Measurements from ENCODE around the gene CDT1.

The CDT1 gene

DNA sequence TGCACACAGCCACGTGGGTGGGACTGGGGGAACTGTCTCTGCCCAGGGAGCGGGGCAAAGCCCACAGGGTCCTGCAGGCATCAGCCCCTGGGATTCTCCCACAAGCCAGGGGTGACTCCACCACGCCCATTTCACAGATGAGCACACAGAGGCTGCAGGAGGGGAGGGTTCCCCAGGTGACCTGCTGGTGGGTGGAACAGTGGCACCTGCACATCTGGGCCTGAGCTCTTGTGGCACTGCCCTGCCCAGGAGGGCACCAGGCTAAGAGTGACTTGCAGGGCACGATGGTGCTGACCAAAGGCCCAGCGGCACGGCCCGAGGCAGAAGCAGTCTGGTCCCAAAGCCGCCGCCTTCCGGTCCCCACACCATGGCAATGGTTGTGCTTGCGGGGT lies 42.5 kb upstream of the CDT1 start:
- H3K27ac ChIP-seq (ENCODE audit: low read depth, low read length): no peak overlapping the region
- no peak overlapping the region for H2AFZ ChIP-seq (ENCODE audit: low read depth, low read length, severe bottlenecking)
- H3K9me2 ChIP-seq (replicated peaks; ENCODE audit: insufficient read depth, low read length): no peaks in the 10 kb centered on the region
- H3K9me3 ChIP-seq (ENCODE audit: insufficient read depth, low read length): no peaks in the 10 kb centered on the region
- H4K20me1 ChIP-seq (ENCODE audit: low read depth, low read length): no peaks in the 10 kb centered on the region
- H3K79me2 ChIP-seq (ENCODE audit: insufficient read depth, low read length): no peaks in the 10 kb centered on the region
- H3K9ac ChIP-seq (ENCODE audit: low read length): no peak overlapping the region
- no peaks in the 10 kb centered on the region for H3F3A ChIP-seq (ENCODE audit: insufficient read depth)
- no peak overlapping the region for H3K4me2 ChIP-seq (ENCODE audit: low read depth, low read length, poor library complexity, severe bottlenecking)
- no peaks in the 10 kb centered on the region for H3K27me3 ChIP-seq (ENCODE audit: low read length)
- TF ChIP-seq EZH2phosphoT487 (conservative IDR thresholded peaks at IDR 0.05; ENCODE audit: low read length): no peak
- TF ChIP-seq, protein P1, sequence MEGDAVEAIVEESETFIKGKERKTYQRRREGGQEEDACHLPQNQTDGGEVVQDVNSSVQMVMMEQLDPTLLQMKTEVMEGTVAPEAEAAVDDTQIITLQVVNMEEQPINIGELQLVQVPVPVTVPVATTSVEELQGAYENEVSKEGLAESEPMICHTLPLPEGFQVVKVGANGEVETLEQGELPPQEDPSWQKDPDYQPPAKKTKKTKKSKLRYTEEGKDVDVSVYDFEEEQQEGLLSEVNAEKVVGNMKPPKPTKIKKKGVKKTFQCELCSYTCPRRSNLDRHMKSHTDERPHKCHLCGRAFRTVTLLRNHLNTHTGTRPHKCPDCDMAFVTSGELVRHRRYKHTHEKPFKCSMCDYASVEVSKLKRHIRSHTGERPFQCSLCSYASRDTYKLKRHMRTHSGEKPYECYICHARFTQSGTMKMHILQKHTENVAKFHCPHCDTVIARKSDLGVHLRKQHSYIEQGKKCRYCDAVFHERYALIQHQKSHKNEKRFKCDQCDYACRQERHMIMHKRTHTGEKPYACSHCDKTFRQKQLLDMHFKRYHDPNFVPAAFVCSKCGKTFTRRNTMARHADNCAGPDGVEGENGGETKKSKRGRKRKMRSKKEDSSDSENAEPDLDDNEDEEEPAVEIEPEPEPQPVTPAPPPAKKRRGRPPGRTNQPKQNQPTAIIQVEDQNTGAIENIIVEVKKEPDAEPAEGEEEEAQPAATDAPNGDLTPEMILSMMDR (IDR thresholded peaks at IDR 0.05; ENCODE audit: insufficient read depth, low read length, poor library complexity, severe bottlenecking): no peak
- no peak overlapping the region for H3K4me3 ChIP-seq (ENCODE audit: insufficient read depth, low read length, poor library complexity, severe bottlenecking)
- no peaks in the 10 kb centered on the region for H3K36me3 ChIP-seq (ENCODE audit: low read length)

DNA sequence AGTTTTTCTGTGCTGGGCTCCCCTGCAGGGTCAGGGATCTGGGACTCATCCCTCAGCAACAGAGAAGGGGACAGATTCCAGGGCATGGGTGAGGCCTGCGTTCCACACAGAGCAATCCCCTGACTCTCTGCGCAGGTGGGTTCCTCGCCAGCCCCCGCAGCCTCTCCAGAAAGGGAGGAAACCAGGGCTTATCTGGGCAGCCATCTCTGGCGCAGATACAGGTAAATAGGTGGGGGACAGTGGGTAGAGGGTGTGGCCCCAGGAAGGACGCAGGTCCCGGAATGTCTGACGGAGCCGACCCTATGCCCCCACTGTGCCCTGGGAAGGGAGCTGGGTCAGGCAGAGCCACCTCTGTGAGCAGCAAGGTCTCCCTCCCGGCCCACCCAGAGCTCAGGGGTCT lies 41.8 kb upstream of the CDT1 start:
- Histone ChIP-seq H3K27me3 (ENCODE audit: low read length) (no peaks in the 10 kb centered on the region), H3K27ac (ENCODE audit: low read depth, low read length) (no peak overlapping the region), H3K36me3 (ENCODE audit: low read length) (no peaks in the 10 kb centered on the region), H3K79me2 (ENCODE audit: insufficient read depth, low read length) (no peaks in the 10 kb centered on the region), H3K9me3 (ENCODE audit: insufficient read depth, low read length) (no peaks in the 10 kb centered on the region), H3K4me2 (ENCODE audit: low read depth, low read length, poor library complexity, severe bottlenecking) (no peak overlapping the region), H3K9ac (ENCODE audit: low read length) (no peak overlapping the region), H3K9me2 (replicated peaks; ENCODE audit: insufficient read depth, low read length) (no peaks in the 10 kb centered on the region), H3K4me3 (ENCODE audit: insufficient read depth, low read length, poor library complexity, severe bottlenecking) (no peak overlapping the region), H4K20me1 (ENCODE audit: low read depth, low read length) (no peaks in the 10 kb centered on the region), H3F3A (ENCODE audit: insufficient read depth) (no peaks in the 10 kb centered on the region), H2AFZ (ENCODE audit: low read depth, low read length, severe bottlenecking) (no peak overlapping the region)
- TF ChIP-seq, protein P1 (IDR thresholded peaks at IDR 0.05; ENCODE audit: insufficient read depth, low read length, poor library complexity, severe bottlenecking): no peak
- no peak for TF ChIP-seq EZH2phosphoT487 (conservative IDR thresholded peaks at IDR 0.05; ENCODE audit: low read length)

DNA sequence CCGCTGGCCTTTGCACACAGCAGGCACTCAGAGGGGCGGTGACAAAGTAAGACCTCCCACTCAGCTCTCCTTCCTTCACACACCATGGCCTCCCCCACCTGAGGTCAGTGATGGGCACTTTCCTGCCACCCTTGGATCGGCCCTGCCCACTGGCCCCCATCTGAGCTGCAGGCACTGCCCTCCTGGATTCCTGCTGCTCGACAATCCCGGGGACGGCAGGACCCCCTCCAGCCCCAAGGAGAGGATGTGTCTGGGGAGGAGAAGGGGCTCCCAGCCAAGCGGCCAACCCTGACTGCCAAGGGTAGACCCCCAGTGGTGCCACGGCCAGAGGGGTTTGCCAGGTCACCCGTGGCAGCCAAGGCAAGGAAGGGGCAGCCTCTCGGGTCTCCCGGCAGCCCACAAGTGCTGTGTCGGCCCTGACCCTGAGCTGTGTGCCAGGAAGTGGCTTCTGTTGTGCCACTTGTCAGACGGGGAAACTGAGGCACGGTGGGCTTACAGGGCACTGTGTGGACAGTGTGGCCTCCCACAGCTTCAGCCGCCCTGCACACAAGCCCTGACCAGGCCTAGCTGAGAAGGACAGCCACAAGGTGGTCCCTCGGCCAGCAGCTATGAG lies 41.2 kb upstream of the CDT1 start:
- no peak overlapping the region for H3K27ac ChIP-seq (ENCODE audit: low read depth, low read length)
- no peak overlapping the region for H3K9ac ChIP-seq (ENCODE audit: low read length)
- no peaks in the 10 kb centered on the region for H3K36me3 ChIP-seq (ENCODE audit: low read length)
- TF ChIP-seq EZH2phosphoT487 (conservative IDR thresholded peaks at IDR 0.05; ENCODE audit: low read length): no peak
- TF ChIP-seq, protein P1 (IDR thresholded peaks at IDR 0.05; ENCODE audit: insufficient read depth, low read length, poor library complexity, severe bottlenecking): no peak
- H3K79me2 ChIP-seq (ENCODE audit: insufficient read depth, low read length): no peaks in the 10 kb centered on the region
- no peak overlapping the region for H3K4me3 ChIP-seq (ENCODE audit: insufficient read depth, low read length, poor library complexity, severe bottlenecking)
- no peaks in the 10 kb centered on the region for H4K20me1 ChIP-seq (ENCODE audit: low read depth, low read length)
- no peaks in the 10 kb centered on the region for H3F3A ChIP-seq (ENCODE audit: insufficient read depth)
- H2AFZ ChIP-seq (ENCODE audit: low read depth, low read length, severe bottlenecking): no peak overlapping the region
- H3K9me2 ChIP-seq (replicated peaks; ENCODE audit: insufficient read depth, low read length): no peaks in the 10 kb centered on the region
- H3K27me3 ChIP-seq (ENCODE audit: low read length): no peaks in the 10 kb centered on the region
- H3K9me3 ChIP-seq (ENCODE audit: insufficient read depth, low read length): no peaks in the 10 kb centered on the region
- H3K4me2 ChIP-seq (ENCODE audit: low read depth, low read length, poor library complexity, severe bottlenecking): no peak overlapping the region
